ENCODE results near the gene GYPC.

DNA sequence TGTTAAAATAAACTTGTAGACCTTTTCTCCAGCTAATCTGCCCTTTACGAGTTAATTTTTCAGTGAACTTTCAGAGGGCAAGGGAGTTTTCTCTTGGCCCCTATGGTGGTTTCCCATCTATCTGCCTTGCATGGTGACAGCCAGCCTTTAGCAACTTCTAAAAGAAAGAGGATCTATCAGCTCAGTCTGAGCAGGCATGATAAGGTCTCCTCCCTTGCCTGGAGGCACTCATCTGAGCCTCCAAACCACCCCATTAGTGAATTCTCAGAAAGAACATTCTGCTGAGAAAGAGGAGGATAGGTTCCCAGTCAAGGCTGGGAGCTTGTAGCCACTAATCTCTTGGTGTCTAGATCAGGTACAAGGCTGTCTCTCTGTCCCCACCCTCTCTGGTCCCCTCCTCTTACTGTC lies 10.7 kb upstream of the GYPC start:
- TF ChIP-seq, protein P1, sequence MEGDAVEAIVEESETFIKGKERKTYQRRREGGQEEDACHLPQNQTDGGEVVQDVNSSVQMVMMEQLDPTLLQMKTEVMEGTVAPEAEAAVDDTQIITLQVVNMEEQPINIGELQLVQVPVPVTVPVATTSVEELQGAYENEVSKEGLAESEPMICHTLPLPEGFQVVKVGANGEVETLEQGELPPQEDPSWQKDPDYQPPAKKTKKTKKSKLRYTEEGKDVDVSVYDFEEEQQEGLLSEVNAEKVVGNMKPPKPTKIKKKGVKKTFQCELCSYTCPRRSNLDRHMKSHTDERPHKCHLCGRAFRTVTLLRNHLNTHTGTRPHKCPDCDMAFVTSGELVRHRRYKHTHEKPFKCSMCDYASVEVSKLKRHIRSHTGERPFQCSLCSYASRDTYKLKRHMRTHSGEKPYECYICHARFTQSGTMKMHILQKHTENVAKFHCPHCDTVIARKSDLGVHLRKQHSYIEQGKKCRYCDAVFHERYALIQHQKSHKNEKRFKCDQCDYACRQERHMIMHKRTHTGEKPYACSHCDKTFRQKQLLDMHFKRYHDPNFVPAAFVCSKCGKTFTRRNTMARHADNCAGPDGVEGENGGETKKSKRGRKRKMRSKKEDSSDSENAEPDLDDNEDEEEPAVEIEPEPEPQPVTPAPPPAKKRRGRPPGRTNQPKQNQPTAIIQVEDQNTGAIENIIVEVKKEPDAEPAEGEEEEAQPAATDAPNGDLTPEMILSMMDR (IDR thresholded peaks at IDR 0.05) = no peak
- no peak for TF ChIP-seq POLR2AphosphoS5 (IDR thresholded peaks at IDR 0.05)
- TF ChIP-seq POLR2A (IDR thresholded peaks at IDR 0.05) = no peak

All from prostate gland (tissue), 2 donors.